ENCODE measurements around the gene MPND.
A peak's percentile ranks its signal among the peaks of the same experiment; 100 is the strongest.

Gene MPND

DNA sequence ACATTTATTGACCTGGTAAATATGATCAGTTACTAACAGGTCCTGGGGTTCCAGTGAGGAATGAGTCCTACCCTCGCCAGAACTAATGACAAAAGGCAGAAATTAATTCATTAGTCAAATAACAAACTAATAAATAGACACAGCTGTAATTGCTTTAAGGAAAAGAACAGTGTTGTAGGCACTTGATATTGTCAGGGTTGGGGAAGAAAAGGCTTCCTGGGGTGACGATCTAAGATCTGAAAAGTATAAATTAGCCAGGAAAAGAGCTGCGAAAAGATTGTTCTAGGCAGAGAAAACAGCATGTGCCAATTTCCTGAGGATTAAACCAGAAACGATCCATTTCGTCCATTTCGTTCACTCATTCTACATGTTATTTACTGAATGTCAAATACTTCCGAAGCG is 58.4 kb downstream of the MPND start:
- ATAC-seq, result no peak
- TF ChIP-seq ZNF565 (CRISPR knock-in tag; conservative IDR thresholded peaks at IDR 0.05; ENCODE audit: low read depth) (no peak), OSR1 (CRISPR knock-in tag; IDR thresholded peaks at IDR 0.05) (no peak), ZFP3 (CRISPR knock-in tag; IDR thresholded peaks at IDR 0.05) (no peak), ESRRG (CRISPR knock-in tag; IDR thresholded peaks at IDR 0.05) (no peak), ARNTL (CRISPR knock-in tag; IDR thresholded peaks at IDR 0.05; ENCODE audit: borderline replicate concordance, low read depth) (no peak), BACH2 (CRISPR knock-in tag; IDR thresholded peaks at IDR 0.05; ENCODE audit: borderline replicate concordance) (no peak), CSDC2 (CRISPR knock-in tag; IDR thresholded peaks at IDR 0.05) (no peak), TCF4 (CRISPR knock-in tag; IDR thresholded peaks at IDR 0.05; ENCODE audit: borderline replicate concordance) (no peak), ZNF70 (CRISPR knock-in tag; IDR thresholded peaks at IDR 0.05) (no peak), GLIS3 (CRISPR knock-in tag; IDR thresholded peaks at IDR 0.05) (no peak), ZNF8 (CRISPR knock-in tag; IDR thresholded peaks at IDR 0.05) (no peak), ZFP30 (CRISPR knock-in tag; IDR thresholded peaks at IDR 0.05) (no peak), SNAI2 (CRISPR knock-in tag; IDR thresholded peaks at IDR 0.05) (no peak), TOX (CRISPR knock-in tag; IDR thresholded peaks at IDR 0.05; ENCODE audit: borderline replicate concordance) (no peak), RARB (CRISPR knock-in tag; IDR thresholded peaks at IDR 0.05) (no peak)
- TF ChIP-seq, protein P1, sequence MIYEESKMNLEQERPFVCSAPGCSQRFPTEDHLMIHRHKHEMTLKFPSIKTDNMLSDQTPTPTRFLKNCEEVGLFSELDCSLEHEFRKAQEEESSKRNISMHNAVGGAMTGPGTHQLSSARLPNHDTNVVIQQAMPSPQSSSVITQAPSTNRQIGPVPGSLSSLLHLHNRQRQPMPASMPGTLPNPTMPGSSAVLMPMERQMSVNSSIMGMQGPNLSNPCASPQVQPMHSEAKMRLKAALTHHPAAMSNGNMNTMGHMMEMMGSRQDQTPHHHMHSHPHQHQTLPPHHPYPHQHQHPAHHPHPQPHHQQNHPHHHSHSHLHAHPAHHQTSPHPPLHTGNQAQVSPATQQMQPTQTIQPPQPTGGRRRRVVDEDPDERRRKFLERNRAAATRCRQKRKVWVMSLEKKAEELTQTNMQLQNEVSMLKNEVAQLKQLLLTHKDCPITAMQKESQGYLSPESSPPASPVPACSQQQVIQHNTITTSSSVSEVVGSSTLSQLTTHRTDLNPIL (CRISPR knock-in tag; IDR thresholded peaks at IDR 0.05; ENCODE audit: low read depth), result no peak
- TF ChIP-seq, protein P2, sequence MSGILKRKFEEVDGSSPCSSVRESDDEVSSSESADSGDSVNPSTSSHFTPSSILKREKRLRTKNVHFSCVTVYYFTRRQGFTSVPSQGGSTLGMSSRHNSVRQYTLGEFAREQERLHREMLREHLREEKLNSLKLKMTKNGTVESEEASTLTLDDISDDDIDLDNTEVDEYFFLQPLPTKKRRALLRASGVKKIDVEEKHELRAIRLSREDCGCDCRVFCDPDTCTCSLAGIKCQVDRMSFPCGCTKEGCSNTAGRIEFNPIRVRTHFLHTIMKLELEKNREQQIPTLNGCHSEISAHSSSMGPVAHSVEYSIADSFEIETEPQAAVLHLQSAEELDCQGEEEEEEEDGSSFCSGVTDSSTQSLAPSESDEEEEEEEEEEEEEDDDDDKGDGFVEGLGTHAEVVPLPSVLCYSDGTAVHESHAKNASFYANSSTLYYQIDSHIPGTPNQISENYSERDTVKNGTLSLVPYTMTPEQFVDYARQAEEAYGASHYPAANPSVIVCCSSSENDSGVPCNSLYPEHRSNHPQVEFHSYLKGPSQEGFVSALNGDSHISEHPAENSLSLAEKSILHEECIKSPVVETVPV (CRISPR knock-in tag; IDR thresholded peaks at IDR 0.05), result no peak

DNA sequence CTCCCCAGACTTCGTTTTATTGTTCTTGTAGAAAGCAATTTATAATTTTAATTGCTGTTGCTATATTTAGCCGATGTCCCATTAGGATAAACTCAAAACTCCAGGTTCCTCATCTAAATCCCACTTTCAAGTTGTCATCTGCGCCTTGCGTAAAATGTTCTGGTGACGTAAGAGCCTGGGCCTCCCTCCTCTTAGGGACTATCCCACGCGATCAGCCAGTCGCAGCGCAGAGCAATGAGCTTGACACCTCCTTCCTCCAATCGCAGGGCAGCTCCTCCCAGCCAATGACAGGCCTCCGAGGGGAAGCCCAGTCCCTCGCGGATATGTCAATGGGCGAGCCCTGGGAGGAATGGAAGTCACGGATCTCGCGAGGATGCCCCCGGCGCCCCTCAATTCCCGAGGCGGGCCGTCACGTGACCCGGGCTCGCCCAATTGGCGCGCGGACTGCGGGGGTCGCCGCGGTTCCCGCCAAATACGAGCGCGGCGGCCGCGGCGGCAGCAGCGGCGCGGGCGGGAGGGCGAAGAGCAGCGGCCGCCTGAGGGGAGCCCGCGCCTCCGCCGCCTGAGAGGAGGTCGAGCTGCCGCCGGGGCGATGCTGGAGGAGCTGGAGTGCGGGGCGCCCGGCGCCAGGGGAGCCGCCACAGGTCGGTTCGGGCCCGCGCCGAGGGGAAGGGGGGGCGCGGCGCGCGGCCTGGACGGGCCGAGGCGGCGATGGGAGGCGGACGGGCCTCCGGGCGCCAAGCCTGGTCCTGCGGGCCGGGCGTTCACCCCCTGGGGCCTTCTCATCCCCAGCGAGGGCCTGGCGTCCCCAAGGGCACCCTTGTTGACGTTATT is 59.0 kb downstream of the MPND start, which contains the start of gene CHAF1A:
Gene CHAF1A, plus strand, starts transcription at position 470 of the 834 bp plus-strand sequence. Its CDS starts 123 bp downstream, at position 593.
- no peak for TF ChIP-seq ZFP30 (CRISPR knock-in tag; IDR thresholded peaks at IDR 0.05)
- TF ChIP-seq ISL1 (CRISPR knock-in tag; IDR thresholded peaks at IDR 0.05), result no peak
- no peak for TF ChIP-seq RARB (CRISPR knock-in tag; IDR thresholded peaks at IDR 0.05)
- no peak for TF ChIP-seq ZNF70 (CRISPR knock-in tag; IDR thresholded peaks at IDR 0.05)
- no peak for TF ChIP-seq SNAI2 (CRISPR knock-in tag; IDR thresholded peaks at IDR 0.05)
- TF ChIP-seq, protein P3, sequence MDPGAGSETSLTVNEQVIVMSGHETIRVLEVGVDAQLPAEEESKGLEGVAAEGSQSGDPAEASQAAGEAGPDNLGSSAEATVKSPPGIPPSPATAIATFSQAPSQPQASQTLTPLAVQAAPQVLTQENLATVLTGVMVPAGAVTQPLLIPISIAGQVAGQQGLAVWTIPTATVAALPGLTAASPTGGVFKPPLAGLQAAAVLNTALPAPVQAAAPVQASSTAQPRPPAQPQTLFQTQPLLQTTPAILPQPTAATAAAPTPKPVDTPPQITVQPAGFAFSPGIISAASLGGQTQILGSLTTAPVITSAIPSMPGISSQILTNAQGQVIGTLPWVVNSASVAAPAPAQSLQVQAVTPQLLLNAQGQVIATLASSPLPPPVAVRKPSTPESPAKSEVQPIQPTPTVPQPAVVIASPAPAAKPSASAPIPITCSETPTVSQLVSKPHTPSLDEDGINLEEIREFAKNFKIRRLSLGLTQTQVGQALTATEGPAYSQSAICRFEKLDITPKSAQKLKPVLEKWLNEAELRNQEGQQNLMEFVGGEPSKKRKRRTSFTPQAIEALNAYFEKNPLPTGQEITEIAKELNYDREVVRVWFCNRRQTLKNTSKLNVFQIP (CRISPR knock-in tag; IDR thresholded peaks at IDR 0.05; ENCODE audit: borderline replicate concordance, low read depth), result no peak
- TF ChIP-seq TOX (CRISPR knock-in tag; IDR thresholded peaks at IDR 0.05; ENCODE audit: borderline replicate concordance), result no peak
- TF ChIP-seq ESRRG (CRISPR knock-in tag; IDR thresholded peaks at IDR 0.05), result no peak
- TF ChIP-seq ARNTL (CRISPR knock-in tag; IDR thresholded peaks at IDR 0.05; ENCODE audit: borderline replicate concordance, low read depth), result no peak
- TF ChIP-seq, protein P2 (CRISPR knock-in tag; IDR thresholded peaks at IDR 0.05), result no peak
- TF ChIP-seq BACH2 (CRISPR knock-in tag; IDR thresholded peaks at IDR 0.05; ENCODE audit: borderline replicate concordance), result no peak
- TF ChIP-seq ZNF565 (CRISPR knock-in tag; conservative IDR thresholded peaks at IDR 0.05; ENCODE audit: low read depth), result no peak
- TF ChIP-seq PPARA (CRISPR knock-in tag; IDR thresholded peaks at IDR 0.05; ENCODE audit: borderline replicate concordance), result no peak
- no peak for TF ChIP-seq TCF4 (CRISPR knock-in tag; IDR thresholded peaks at IDR 0.05; ENCODE audit: borderline replicate concordance)
- no peak for TF ChIP-seq OSR1 (CRISPR knock-in tag; IDR thresholded peaks at IDR 0.05)
- TF ChIP-seq, protein P1 (CRISPR knock-in tag; IDR thresholded peaks at IDR 0.05; ENCODE audit: low read depth), result no peak
- TF ChIP-seq, protein P4, sequence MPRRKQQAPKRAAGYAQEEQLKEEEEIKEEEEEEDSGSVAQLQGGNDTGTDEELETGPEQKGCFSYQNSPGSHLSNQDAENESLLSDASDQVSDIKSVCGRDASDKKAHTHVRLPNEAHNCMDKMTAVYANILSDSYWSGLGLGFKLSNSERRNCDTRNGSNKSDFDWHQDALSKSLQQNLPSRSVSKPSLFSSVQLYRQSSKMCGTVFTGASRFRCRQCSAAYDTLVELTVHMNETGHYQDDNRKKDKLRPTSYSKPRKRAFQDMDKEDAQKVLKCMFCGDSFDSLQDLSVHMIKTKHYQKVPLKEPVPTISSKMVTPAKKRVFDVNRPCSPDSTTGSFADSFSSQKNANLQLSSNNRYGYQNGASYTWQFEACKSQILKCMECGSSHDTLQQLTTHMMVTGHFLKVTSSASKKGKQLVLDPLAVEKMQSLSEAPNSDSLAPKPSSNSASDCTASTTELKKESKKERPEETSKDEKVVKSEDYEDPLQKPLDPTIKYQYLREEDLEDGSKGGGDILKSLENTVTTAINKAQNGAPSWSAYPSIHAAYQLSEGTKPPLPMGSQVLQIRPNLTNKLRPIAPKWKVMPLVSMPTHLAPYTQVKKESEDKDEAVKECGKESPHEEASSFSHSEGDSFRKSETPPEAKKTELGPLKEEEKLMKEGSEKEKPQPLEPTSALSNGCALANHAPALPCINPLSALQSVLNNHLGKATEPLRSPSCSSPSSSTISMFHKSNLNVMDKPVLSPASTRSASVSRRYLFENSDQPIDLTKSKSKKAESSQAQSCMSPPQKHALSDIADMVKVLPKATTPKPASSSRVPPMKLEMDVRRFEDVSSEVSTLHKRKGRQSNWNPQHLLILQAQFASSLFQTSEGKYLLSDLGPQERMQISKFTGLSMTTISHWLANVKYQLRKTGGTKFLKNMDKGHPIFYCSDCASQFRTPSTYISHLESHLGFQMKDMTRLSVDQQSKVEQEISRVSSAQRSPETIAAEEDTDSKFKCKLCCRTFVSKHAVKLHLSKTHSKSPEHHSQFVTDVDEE (CRISPR knock-in tag; IDR thresholded peaks at IDR 0.05), result no peak
- TF ChIP-seq ZFP3 (CRISPR knock-in tag; IDR thresholded peaks at IDR 0.05), result no peak
- TF ChIP-seq, protein P5, sequence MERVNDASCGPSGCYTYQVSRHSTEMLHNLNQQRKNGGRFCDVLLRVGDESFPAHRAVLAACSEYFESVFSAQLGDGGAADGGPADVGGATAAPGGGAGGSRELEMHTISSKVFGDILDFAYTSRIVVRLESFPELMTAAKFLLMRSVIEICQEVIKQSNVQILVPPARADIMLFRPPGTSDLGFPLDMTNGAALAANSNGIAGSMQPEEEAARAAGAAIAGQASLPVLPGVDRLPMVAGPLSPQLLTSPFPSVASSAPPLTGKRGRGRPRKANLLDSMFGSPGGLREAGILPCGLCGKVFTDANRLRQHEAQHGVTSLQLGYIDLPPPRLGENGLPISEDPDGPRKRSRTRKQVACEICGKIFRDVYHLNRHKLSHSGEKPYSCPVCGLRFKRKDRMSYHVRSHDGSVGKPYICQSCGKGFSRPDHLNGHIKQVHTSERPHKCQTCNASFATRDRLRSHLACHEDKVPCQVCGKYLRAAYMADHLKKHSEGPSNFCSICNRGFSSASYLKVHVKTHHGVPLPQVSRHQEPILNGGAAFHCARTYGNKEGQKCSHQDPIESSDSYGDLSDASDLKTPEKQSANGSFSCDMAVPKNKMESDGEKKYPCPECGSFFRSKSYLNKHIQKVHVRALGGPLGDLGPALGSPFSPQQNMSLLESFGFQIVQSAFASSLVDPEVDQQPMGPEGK (CRISPR knock-in tag; IDR thresholded peaks at IDR 0.05; ENCODE audit: borderline replicate concordance), result no peak
- peak; percentile 97 for ATAC-seq
